Liver (tissue), 3 donors: ENCODE measurements around the gene GREB1.

ENCODE experiments used
- EGR1 ChIP-seq, 2 donors: IDR thresholded peaks; 2 replicates each; pipeline ENCODE4 v1.6.1; 2016 to 2018; ENCODE audit warnings: antibody characterized with exemption in 2 of 2, low read depth in 2 of 2
- FOXA1 ChIP-seq: IDR thresholded peaks from 2 replicates; pipeline ENCODE4 v1.6.1; 2016; ENCODE audit warnings: antibody characterized with exemption
- GABPA ChIP-seq, 2 donors: IDR thresholded peaks in 1 of 2; conservative IDR thresholded peaks in 1 of 2; 2 replicates each; pipeline ENCODE4 v1.6.1; 2016; ENCODE audit warnings: antibody characterized with exemption in 2 of 2, mild to moderate bottlenecking in 1 of 2, moderate library complexity in 1 of 2
- JUND ChIP-seq, 2 donors: IDR thresholded peaks; 2 replicates each; pipeline ENCODE4 v1.6.1; 2016; ENCODE audit warnings: antibody characterized with exemption in 2 of 2
- NR2F2 ChIP-seq: IDR thresholded peaks from 2 replicates; pipeline ENCODE4 v1.6.1; 2016; ENCODE audit warnings: antibody characterized with exemption
- RXRA ChIP-seq, 2 donors: IDR thresholded peaks; 2 replicates each; pipeline ENCODE4 v1.6.1; 2017 to 2018; ENCODE audit warnings: antibody characterized with exemption in 2 of 2, mild to moderate bottlenecking in 1 of 2
- SP1 ChIP-seq: IDR thresholded peaks from 2 replicates; pipeline ENCODE4 v1.6.1; 2018; ENCODE audit warnings: antibody characterized with exemption, mild to moderate bottlenecking
- TAF1 ChIP-seq: conservative IDR thresholded peaks from 2 replicates; pipeline ENCODE4 v1.6.1; 2016; ENCODE audit warnings: antibody characterized with exemption, mild to moderate bottlenecking
- YY1 ChIP-seq: IDR thresholded peaks from 2 replicates; pipeline ENCODE4 v1.6.1; 2016; ENCODE audit warnings: antibody characterized with exemption, mild to moderate bottlenecking
- TF ChIP-seq, protein P1 (sequence below): fragments of 150-350 bp; IDR thresholded peaks from 2 replicates; pipeline ENCODE4 v1.5.1; 2017; ENCODE audit warnings: improper control_type of control experiment, low read depth, low read length; ENCODE audit not compliant: missing input control
- TF ChIP-seq, protein P2 (sequence below): IDR thresholded peaks from 2 replicates; pipeline ENCODE4 v1.6.1; 2016; ENCODE audit warnings: antibody characterized with exemption
- TF ChIP-seq, protein P3 (sequence below): IDR thresholded peaks from 2 replicates; pipeline ENCODE4 v1.6.1; 2016; ENCODE audit warnings: antibody characterized with exemption, mild to moderate bottlenecking
- TF ChIP-seq, protein P4 (sequence below): IDR thresholded peaks from 2 replicates; pipeline ENCODE4 v1.6.1; 2016; ENCODE audit warnings: antibody characterized with exemption
- TF ChIP-seq, protein P5 (sequence below): IDR thresholded peaks from 2 replicates; pipeline ENCODE4 v1.6.1; 2016; ENCODE audit warnings: antibody characterized with exemption
- donor health status: healthy.
- donor health status: healthy.

DNA sequence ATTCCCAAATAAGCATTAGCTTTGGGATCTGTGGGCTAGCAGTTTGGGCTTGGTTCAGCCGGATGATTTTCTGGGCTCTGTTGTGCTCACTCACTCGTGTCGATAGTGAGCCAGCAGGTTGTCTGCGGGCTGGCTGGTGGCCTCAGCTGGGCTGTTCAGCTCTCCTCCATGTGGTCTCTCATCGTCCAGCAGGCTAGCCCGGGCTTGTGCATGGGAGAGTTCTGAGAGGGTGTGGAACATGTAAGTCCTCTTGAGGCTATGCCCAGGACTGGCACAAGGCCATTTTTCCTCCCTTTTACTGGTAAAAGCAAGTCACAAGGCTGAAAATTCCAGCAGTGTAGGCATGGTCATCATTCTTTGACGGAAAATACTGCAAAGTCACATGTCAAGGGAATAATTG is 97.6 kb downstream of the GREB1 start:
- no peak for TF ChIP-seq RXRA (IDR thresholded peaks at IDR 0.05)
- TF ChIP-seq, protein P1, sequence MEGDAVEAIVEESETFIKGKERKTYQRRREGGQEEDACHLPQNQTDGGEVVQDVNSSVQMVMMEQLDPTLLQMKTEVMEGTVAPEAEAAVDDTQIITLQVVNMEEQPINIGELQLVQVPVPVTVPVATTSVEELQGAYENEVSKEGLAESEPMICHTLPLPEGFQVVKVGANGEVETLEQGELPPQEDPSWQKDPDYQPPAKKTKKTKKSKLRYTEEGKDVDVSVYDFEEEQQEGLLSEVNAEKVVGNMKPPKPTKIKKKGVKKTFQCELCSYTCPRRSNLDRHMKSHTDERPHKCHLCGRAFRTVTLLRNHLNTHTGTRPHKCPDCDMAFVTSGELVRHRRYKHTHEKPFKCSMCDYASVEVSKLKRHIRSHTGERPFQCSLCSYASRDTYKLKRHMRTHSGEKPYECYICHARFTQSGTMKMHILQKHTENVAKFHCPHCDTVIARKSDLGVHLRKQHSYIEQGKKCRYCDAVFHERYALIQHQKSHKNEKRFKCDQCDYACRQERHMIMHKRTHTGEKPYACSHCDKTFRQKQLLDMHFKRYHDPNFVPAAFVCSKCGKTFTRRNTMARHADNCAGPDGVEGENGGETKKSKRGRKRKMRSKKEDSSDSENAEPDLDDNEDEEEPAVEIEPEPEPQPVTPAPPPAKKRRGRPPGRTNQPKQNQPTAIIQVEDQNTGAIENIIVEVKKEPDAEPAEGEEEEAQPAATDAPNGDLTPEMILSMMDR, result no peak
- TF ChIP-seq, protein P2, sequence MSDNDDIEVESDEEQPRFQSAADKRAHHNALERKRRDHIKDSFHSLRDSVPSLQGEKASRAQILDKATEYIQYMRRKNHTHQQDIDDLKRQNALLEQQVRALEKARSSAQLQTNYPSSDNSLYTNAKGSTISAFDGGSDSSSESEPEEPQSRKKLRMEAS, result no peak
- TF ChIP-seq, protein P3, sequence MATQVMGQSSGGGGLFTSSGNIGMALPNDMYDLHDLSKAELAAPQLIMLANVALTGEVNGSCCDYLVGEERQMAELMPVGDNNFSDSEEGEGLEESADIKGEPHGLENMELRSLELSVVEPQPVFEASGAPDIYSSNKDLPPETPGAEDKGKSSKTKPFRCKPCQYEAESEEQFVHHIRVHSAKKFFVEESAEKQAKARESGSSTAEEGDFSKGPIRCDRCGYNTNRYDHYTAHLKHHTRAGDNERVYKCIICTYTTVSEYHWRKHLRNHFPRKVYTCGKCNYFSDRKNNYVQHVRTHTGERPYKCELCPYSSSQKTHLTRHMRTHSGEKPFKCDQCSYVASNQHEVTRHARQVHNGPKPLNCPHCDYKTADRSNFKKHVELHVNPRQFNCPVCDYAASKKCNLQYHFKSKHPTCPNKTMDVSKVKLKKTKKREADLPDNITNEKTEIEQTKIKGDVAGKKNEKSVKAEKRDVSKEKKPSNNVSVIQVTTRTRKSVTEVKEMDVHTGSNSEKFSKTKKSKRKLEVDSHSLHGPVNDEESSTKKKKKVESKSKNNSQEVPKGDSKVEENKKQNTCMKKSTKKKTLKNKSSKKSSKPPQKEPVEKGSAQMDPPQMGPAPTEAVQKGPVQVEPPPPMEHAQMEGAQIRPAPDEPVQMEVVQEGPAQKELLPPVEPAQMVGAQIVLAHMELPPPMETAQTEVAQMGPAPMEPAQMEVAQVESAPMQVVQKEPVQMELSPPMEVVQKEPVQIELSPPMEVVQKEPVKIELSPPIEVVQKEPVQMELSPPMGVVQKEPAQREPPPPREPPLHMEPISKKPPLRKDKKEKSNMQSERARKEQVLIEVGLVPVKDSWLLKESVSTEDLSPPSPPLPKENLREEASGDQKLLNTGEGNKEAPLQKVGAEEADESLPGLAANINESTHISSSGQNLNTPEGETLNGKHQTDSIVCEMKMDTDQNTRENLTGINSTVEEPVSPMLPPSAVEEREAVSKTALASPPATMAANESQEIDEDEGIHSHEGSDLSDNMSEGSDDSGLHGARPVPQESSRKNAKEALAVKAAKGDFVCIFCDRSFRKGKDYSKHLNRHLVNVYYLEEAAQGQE, result no peak
- TF ChIP-seq, protein P4, sequence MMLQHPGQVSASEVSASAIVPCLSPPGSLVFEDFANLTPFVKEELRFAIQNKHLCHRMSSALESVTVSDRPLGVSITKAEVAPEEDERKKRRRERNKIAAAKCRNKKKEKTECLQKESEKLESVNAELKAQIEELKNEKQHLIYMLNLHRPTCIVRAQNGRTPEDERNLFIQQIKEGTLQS, result no peak
- no peak for TF ChIP-seq TAF1
- no peak for TF ChIP-seq NR2F2
- TF ChIP-seq, protein P5, sequence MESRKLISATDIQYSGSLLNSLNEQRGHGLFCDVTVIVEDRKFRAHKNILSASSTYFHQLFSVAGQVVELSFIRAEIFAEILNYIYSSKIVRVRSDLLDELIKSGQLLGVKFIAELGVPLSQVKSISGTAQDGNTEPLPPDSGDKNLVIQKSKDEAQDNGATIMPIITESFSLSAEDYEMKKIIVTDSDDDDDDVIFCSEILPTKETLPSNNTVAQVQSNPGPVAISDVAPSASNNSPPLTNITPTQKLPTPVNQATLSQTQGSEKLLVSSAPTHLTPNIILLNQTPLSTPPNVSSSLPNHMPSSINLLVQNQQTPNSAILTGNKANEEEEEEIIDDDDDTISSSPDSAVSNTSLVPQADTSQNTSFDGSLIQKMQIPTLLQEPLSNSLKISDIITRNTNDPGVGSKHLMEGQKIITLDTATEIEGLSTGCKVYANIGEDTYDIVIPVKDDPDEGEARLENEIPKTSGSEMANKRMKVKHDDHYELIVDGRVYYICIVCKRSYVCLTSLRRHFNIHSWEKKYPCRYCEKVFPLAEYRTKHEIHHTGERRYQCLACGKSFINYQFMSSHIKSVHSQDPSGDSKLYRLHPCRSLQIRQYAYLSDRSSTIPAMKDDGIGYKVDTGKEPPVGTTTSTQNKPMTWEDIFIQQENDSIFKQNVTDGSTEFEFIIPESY, result no peak
- no peak for TF ChIP-seq GABPA (IDR thresholded peaks at IDR 0.05 in 1 of 2, conservative IDR thresholded peaks at IDR 0.05 in 1 of 2)
- TF ChIP-seq JUND (IDR thresholded peaks at IDR 0.05), result no peak
- no peak for TF ChIP-seq SP1
- TF ChIP-seq YY1, result no peak
- no peak for TF ChIP-seq FOXA1
- no peak for TF ChIP-seq EGR1 (IDR thresholded peaks at IDR 0.05; ENCODE audit: low read depth in 2 of 2)
